ENCODE measurements around the gene PEDS1.

DNA sequence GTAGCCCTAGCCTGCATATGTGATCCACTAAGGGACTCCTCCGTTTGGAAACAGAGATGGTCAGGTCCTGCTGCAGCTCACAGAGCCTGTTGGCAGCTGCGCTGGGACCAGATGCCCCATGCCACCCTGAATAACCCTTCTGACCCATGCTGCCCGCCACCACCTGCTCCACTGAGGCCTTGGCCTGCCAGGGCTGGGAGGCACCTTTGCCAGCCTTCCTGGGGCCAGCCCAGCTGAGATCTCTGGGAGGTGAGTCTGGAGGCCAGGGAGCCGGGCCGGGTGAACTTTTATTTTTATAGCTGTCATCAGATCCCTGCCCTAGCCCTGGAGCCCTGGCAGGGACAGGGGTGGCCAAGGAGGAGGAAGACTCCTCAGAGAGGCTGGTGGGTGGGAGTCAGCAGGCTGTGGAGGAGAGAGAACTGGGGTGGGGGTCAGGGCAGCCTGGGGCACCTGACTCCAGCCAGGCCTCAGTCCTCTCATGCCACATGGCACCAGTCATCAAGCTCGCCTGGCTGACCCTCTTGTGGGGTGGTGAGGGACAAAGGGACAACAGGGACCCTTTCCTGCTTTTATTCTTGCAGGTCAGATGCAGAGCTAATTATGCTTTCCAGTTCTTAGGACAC, 47.1 kb upstream of the PEDS1 start:
- TF ChIP-seq, protein P1, sequence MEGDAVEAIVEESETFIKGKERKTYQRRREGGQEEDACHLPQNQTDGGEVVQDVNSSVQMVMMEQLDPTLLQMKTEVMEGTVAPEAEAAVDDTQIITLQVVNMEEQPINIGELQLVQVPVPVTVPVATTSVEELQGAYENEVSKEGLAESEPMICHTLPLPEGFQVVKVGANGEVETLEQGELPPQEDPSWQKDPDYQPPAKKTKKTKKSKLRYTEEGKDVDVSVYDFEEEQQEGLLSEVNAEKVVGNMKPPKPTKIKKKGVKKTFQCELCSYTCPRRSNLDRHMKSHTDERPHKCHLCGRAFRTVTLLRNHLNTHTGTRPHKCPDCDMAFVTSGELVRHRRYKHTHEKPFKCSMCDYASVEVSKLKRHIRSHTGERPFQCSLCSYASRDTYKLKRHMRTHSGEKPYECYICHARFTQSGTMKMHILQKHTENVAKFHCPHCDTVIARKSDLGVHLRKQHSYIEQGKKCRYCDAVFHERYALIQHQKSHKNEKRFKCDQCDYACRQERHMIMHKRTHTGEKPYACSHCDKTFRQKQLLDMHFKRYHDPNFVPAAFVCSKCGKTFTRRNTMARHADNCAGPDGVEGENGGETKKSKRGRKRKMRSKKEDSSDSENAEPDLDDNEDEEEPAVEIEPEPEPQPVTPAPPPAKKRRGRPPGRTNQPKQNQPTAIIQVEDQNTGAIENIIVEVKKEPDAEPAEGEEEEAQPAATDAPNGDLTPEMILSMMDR (IDR thresholded peaks at IDR 0.05): no peak
- TF ChIP-seq EP300 (IDR thresholded peaks at IDR 0.05) (no peak), POLR2A (IDR thresholded peaks at IDR 0.05) (no peak)

Measured in upper lobe of left lung (tissue), 4 donors.